IMR-90 (cell line): ENCODE results near the gene SLIT3. TPM values are rescaled to one million over a fixed set of nuclear protein-coding genes. Genes with fewer than 3 reads are reported as not detected.

Experiments
- ATAC-seq: fragments of 200-7000 bp; cut with Tn5 transposase; 2 replicates; pipeline ENCODE4 v1.9.1; 2020; ENCODE audit warnings: low read depth, mild to moderate bottlenecking, moderate library complexity
- BruUV-seq: library from RNA; stranded (reverse); fragments of 400-500 nt; replicated peaks from 2 replicates; lab custom pipeline; 2021; lab: Mats Ljungman, UMichigan
- CTCF ChIA-PET: fragments of 300-600 bp; formaldehyde crosslinking; extraction: SDS; loops from one replicate; lab custom pipeline; 2021; ENCODE audit warnings: antibody characterized with exemption; lab: Yijun Ruan, JAX
- POLR2A ChIA-PET: fragments of 300-600 bp; sonication (Branson Sonifier 250); formaldehyde crosslinking; loops from one replicate; lab custom pipeline; 2022; ENCODE audit warnings: antibody characterized with exemption; ENCODE audit not compliant: unreplicated experiment; lab: Charles Lee
- DNase-seq: peaks from one replicate; pipeline ENCODE4 v3.0.0; 2013
- H2AFZ ChIP-seq: replicated peaks from 2 replicates; pipeline ENCODE3; 2013; ENCODE audit warnings: low read length, mild to moderate bottlenecking; ENCODE audit not compliant: poor library complexity
- H2AK5ac ChIP-seq: 2 replicates; pipeline ENCODE4 v1.6.1; 2013; ENCODE audit warnings: low read depth, low read length, inconsistent platforms
- H2AK9ac ChIP-seq: replicated peaks from 2 replicates; pipeline ENCODE3; 2013; ENCODE audit warnings: mild to moderate bottlenecking, low read depth, low read length, moderate library complexity; ENCODE audit not compliant: poor library complexity
- H2BK120ac ChIP-seq: 2 replicates; pipeline ENCODE4 v1.6.1; 2013; ENCODE audit warnings: low read depth, low read length, inconsistent platforms
- H2BK15ac ChIP-seq: 3 replicates; pipeline ENCODE4 v1.6.1; 2013; ENCODE audit warnings: low read depth, low read length, inconsistent platforms
- H2BK20ac ChIP-seq: 2 replicates; pipeline ENCODE4 v1.6.1; 2013; ENCODE audit warnings: low read depth, mild to moderate bottlenecking, inconsistent platforms, low read length, moderate library complexity
- H2BK5ac ChIP-seq: 2 replicates; pipeline ENCODE4 v1.6.1; 2013; ENCODE audit warnings: mild to moderate bottlenecking, low read depth, low read length, inconsistent platforms; ENCODE audit not compliant: poor library complexity, severe bottlenecking
- H3K14ac ChIP-seq: replicated peaks from 2 replicates; pipeline ENCODE4 v1.6.1; 2013; ENCODE audit warnings: low read depth, low read length, inconsistent platforms
- H3K18ac ChIP-seq: 2 replicates; pipeline ENCODE4 v1.6.1; 2013; ENCODE audit warnings: low read depth, low read length, control low read depth
- H3K23ac ChIP-seq: 2 replicates; pipeline ENCODE4 v1.6.1; 2013; ENCODE audit warnings: low read depth, low read length, inconsistent platforms
- H3K27ac ChIP-seq: 2 replicates; pipeline ENCODE4 v1.5.1; 2013; ENCODE audit warnings: mild to moderate bottlenecking, control low read depth, low read length; ENCODE audit not compliant: insufficient read depth
- H3K27me3 ChIP-seq: 2 replicates; pipeline ENCODE4 v1.6.1; 2013; ENCODE audit warnings: low read length; ENCODE audit not compliant: control insufficient read depth, insufficient read depth
- H3K36me3 ChIP-seq: 2 replicates; pipeline ENCODE4 v1.6.1; 2013; ENCODE audit warnings: low read length, mixed read lengths; ENCODE audit not compliant: control insufficient read depth, insufficient read depth
- H3K4ac ChIP-seq: 2 replicates; pipeline ENCODE4 v1.6.1; 2013; ENCODE audit warnings: low read depth, low read length, inconsistent platforms
- H3K4me1 ChIP-seq: 2 replicates; pipeline ENCODE4 v1.6.1; 2013; ENCODE audit warnings: low read length, mixed read lengths; ENCODE audit not compliant: control insufficient read depth, insufficient read depth
- H3K4me2 ChIP-seq: 2 replicates; pipeline ENCODE4 v1.6.1; 2013; ENCODE audit warnings: low read depth, mild to moderate bottlenecking, control low read depth, low read length, moderate library complexity
- H3K4me3 ChIP-seq: 2 replicates; pipeline ENCODE4 v1.5.1; 2013; ENCODE audit warnings: low read depth, mild to moderate bottlenecking, control low read depth, low read length, moderate library complexity; ENCODE audit not compliant: insufficient read depth
- H3K56ac ChIP-seq: 2 replicates; pipeline ENCODE4 v1.6.1; 2013; ENCODE audit warnings: low read length, inconsistent platforms; ENCODE audit not compliant: insufficient read depth; ENCODE audit errors: extremely low read depth
- H3K79me1 ChIP-seq, 2 experiments: 2 replicates each; pipeline ENCODE4 v1.6.1; 2013; ENCODE audit warnings: low read length in 2 of 2, inconsistent platforms in 1 of 2, low read depth in 1 of 2
- H3K9ac ChIP-seq: 2 replicates; pipeline ENCODE4 v1.6.1; 2013; ENCODE audit warnings: low read depth, low read length, control low read depth
- H3K9me1 ChIP-seq: 2 replicates; pipeline ENCODE4 v1.6.1; 2013; ENCODE audit warnings: low read length, inconsistent platforms; ENCODE audit not compliant: insufficient read depth
- H3K9me3 ChIP-seq: 2 replicates; pipeline ENCODE4 v1.6.1; 2013; ENCODE audit warnings: low read length; ENCODE audit not compliant: control insufficient read depth, insufficient read depth
- H4K20me1 ChIP-seq: 2 replicates; pipeline ENCODE4 v1.6.1; 2013; ENCODE audit warnings: low read length, inconsistent platforms; ENCODE audit not compliant: insufficient read depth
- H4K5ac ChIP-seq: 2 replicates; pipeline ENCODE4 v1.6.1; 2013; ENCODE audit warnings: mild to moderate bottlenecking, low read depth, low read length, control low read depth
- H4K8ac ChIP-seq, 2 experiments: 2 replicates each; pipeline ENCODE4 v1.6.1; 2013; ENCODE audit warnings: low read depth in 2 of 2, low read length in 2 of 2, control low read depth in 1 of 2, inconsistent platforms in 1 of 2
- H4K91ac ChIP-seq: 2 replicates; pipeline ENCODE4 v1.6.1; 2013; ENCODE audit warnings: low read depth, low read length, inconsistent platforms; ENCODE audit not compliant: insufficient read depth
- BHLHE40 ChIP-seq: fragments of 150-350 bp; IDR thresholded peaks from 2 replicates; pipeline ENCODE4 v1.6.1; 2016; ENCODE audit warnings: mild to moderate bottlenecking, low read depth, low read length
- CEBPB ChIP-seq: IDR thresholded peaks from 2 replicates; pipeline ENCODE4 v1.6.1; 2012; ENCODE audit warnings: low read depth, low read length, improper control_type of control experiment
- CHD1 ChIP-seq: IDR thresholded peaks from 2 replicates; pipeline ENCODE4 v1.6.1; 2012; ENCODE audit warnings: low read depth, low read length, improper control_type of control experiment
- CTCF ChIP-seq: conservative IDR thresholded peaks from 2 replicates; pipeline ENCODE4 v1.5.1; 2012; ENCODE audit warnings: mild to moderate bottlenecking, low read depth, low read length, improper control_type of control experiment
- ELK1 ChIP-seq: fragments of 150-350 bp; IDR thresholded peaks from 2 replicates; pipeline ENCODE4 v1.6.1; 2016; ENCODE audit warnings: low read depth, mild to moderate bottlenecking, low read length, moderate library complexity, borderline replicate concordance
- FOS ChIP-seq: fragments of 150-350 bp; IDR thresholded peaks from 2 replicates; pipeline ENCODE4 v1.6.1; 2016; ENCODE audit warnings: low read depth, low read length
- MAFK ChIP-seq: IDR thresholded peaks from 2 replicates; pipeline ENCODE4 v1.6.1; 2012; ENCODE audit warnings: low read depth, low read length, improper control_type of control experiment
- MAZ ChIP-seq: IDR thresholded peaks from 2 replicates; pipeline ENCODE4 v1.6.1; 2012; ENCODE audit warnings: low read depth, mild to moderate bottlenecking, low read length, improper control_type of control experiment, moderate library complexity, borderline replicate concordance
- MXI1 ChIP-seq: IDR thresholded peaks from 2 replicates; pipeline ENCODE4 v1.6.1; 2012; ENCODE audit warnings: low read depth, mild to moderate bottlenecking, low read length, moderate library complexity, borderline replicate concordance
- NFE2L2 ChIP-seq: fragments of 150-350 bp; IDR thresholded peaks from 2 replicates; pipeline ENCODE4 v1.6.1; 2016; ENCODE audit warnings: low read depth, mild to moderate bottlenecking, low read length
- POLR2A ChIP-seq: IDR thresholded peaks from 2 replicates; pipeline ENCODE4 v1.6.1; 2012; ENCODE audit warnings: mild to moderate bottlenecking, low read depth, low read length
- RAD21 ChIP-seq: IDR thresholded peaks from 2 replicates; pipeline ENCODE4 v1.6.1; 2012; ENCODE audit warnings: low read length, improper control_type of control experiment
- RCOR1 ChIP-seq: IDR thresholded peaks from 2 replicates; pipeline ENCODE4 v1.6.1; 2012; ENCODE audit warnings: mild to moderate bottlenecking, low read length, improper control_type of control experiment; ENCODE audit not compliant: insufficient replicate concordance
- RFX5 ChIP-seq: IDR thresholded peaks from 2 replicates; pipeline ENCODE4 v1.8.0; 2012; ENCODE audit warnings: low read depth, mild to moderate bottlenecking, low read length, moderate library complexity
- SMC3 ChIP-seq: fragments of 150-350 bp; IDR thresholded peaks from 2 replicates; pipeline ENCODE4 v1.6.1; 2016; ENCODE audit warnings: low read depth, mild to moderate bottlenecking, antibody characterized with exemption, low read length, moderate library complexity
- USF2 ChIP-seq: fragments of 150-350 bp; IDR thresholded peaks from 2 replicates; pipeline ENCODE4 v1.6.1; 2017; ENCODE audit warnings: mild to moderate bottlenecking, antibody characterized with exemption, low read length, low read depth
- WGBS, 2 experiments: methylation state at CpG; one replicate each; pipeline versions ENCODE4 v1.1.5 to v1.1.7; 2013; ENCODE audit warnings: missing lambda C conversion rate in 2 of 2; ENCODE audit not compliant: insufficient read length in 1 of 2; ENCODE audit errors: extremely low coverage in 2 of 2; 5-methylcytosine and 5-hydroxymethylcytosine counted together
- dilution Hi-C: fragments of 300-500 bp; cut with HindIII; formaldehyde crosslinking; loops from one replicate; pipeline ENCODE4 v1.14.3; 2018; ENCODE audit warnings: low sequenced_read_pairs; ENCODE audit not compliant: unreplicated experiment
- in situ Hi-C: fragments of 300-500 bp; cut with MboI; formaldehyde crosslinking; loops from 3 replicates; pipeline ENCODE4 v1.14.3; 2019; ENCODE audit warnings: low sequenced_read_pairs, inconsistent platforms, mixed read lengths
- intact Hi-C: fragments of 100-400 bp; cut with micrococcal nuclease; formaldehyde crosslinking; loops from 2 replicates; pipeline ENCODE4 v1.10.0; 2022
- polyA plus RNA-seq, 3 experiments: library from polyadenylated mRNA; depleted of rRNA; stranded (reverse); fragments of >200 nt; gene quantifications; 2 replicates each; pipeline ENCODE4 v1.2.3, GENCODE V29; 2012; ENCODE audit warnings: low replicate concordance in 1 of 3
- total RNA-seq: library from RNA; depleted of rRNA; stranded (reverse); fragments of >200 nt; gene quantifications from 2 replicates; pipeline ENCODE4 v1.2.3, GENCODE V29; 2012

The SLIT3 gene
- total and polyA plus RNA-seq, 2 of the 4 experiments (the other 2 are of a cell fraction) = 0.18 to 0.50 TPM

- no peaks in the 10 kb centered on the region for H3K27me3 ChIP-seq
- H3K79me1 ChIP-seq = no peaks in the 10 kb centered on the region
- in situ Hi-C loops (no loop called here), dilution Hi-C loops (no loop called here), intact Hi-C loops (no loop called here)
- H3K56ac ChIP-seq = no peak overlapping the region
- no peak overlapping the region; the same call in 1 of the 2 replicates for H3K23ac ChIP-seq
- ChIA-PET POLR2A (no interaction called here), CTCF (no interaction called here)
- no peaks in the 10 kb centered on the region for H4K20me1 ChIP-seq
- WGBS, 2 experiments = 47% methylated on average over 5 of the region's 7 CpGs; no CpG with 5 or more reads in 1 of the 2 experiments
- no peak overlapping the region for H4K5ac ChIP-seq
- H2AK9ac ChIP-seq = no peak overlapping the region
- BruUV-seq = no TSS peak
- no peak overlapping the region for H3K4me2 ChIP-seq
- no peaks in the 10 kb centered on the region for H3K9me1 ChIP-seq
- no peaks in the 10 kb centered on the region for H3K4me1 ChIP-seq
- no peak overlapping the region for H4K91ac ChIP-seq
- ATAC-seq (no peak), DNase-seq (no peak)
- H3K27ac ChIP-seq = no peak overlapping the region
- no peak overlapping the region for H3K4ac ChIP-seq
- no peak overlapping the region for H3K18ac ChIP-seq
- no peaks in the 10 kb centered on the region for H3K36me3 ChIP-seq
- no peak overlapping the region for H2BK15ac ChIP-seq
- H2AK5ac ChIP-seq = no peak overlapping the region
- H2BK120ac ChIP-seq = no peak overlapping the region
- H4K8ac ChIP-seq = no peak overlapping the region
- no peak overlapping the region for H3K4me3 ChIP-seq
- H3K14ac ChIP-seq = no peak overlapping the region
- TF ChIP-seq NFE2L2 (no peak), BHLHE40 (no peak), POLR2A (no peak), MAZ (no peak), CHD1 (no peak), MAFK (no peak), CTCF (no peak), SMC3 (no peak), RAD21 (no peak), CEBPB (no peak), FOS (no peak), USF2 (no peak), RFX5 (no peak), MXI1 (no peak), RCOR1 (no peak), ELK1 (no peak)
- no peak overlapping the region for H3K9ac ChIP-seq
- no peak overlapping the region for H2BK20ac ChIP-seq
- H2BK5ac ChIP-seq = no peak overlapping the region
- H2AFZ ChIP-seq = no peak overlapping the region
- H3K9me3 ChIP-seq = no peaks in the 10 kb centered on the region
Observed at GRCh38 chr5:169263591-169263990, 37.3 kb downstream of the SLIT3 start.
